IMR-90 (cell line): ENCODE data around the gene PIGA. TPM values are rescaled to one million over a fixed set of nuclear protein-coding genes. Genes with fewer than 3 reads are reported as not detected.

Experiments used
- ATAC-seq: fragments of 200-7000 bp; cut with Tn5 transposase; 2 replicates; pipeline ENCODE4 v1.9.1; 2020; ENCODE audit warnings: low read depth, mild to moderate bottlenecking, moderate library complexity
- BruUV-seq: library from RNA; stranded (reverse); fragments of 400-500 nt; replicated peaks from 2 replicates; lab custom pipeline; 2021; lab: Mats Ljungman, UMichigan
- CTCF ChIA-PET: fragments of 300-600 bp; formaldehyde crosslinking; extraction: SDS; loops from one replicate; lab custom pipeline; 2021; ENCODE audit warnings: antibody characterized with exemption; lab: Yijun Ruan, JAX
- POLR2A ChIA-PET: fragments of 300-600 bp; sonication (Branson Sonifier 250); formaldehyde crosslinking; loops from one replicate; lab custom pipeline; 2022; ENCODE audit warnings: antibody characterized with exemption; ENCODE audit not compliant: unreplicated experiment; lab: Charles Lee
- DNase-seq: peaks from one replicate; pipeline ENCODE4 v3.0.0; 2013
- H2AFZ ChIP-seq: replicated peaks from 2 replicates; pipeline ENCODE3; 2013; ENCODE audit warnings: low read length, mild to moderate bottlenecking; ENCODE audit not compliant: poor library complexity
- H2AK5ac ChIP-seq: 2 replicates; pipeline ENCODE4 v1.6.1; 2013; ENCODE audit warnings: low read depth, low read length, inconsistent platforms
- H2AK9ac ChIP-seq: replicated peaks from 2 replicates; pipeline ENCODE3; 2013; ENCODE audit warnings: mild to moderate bottlenecking, low read depth, low read length, moderate library complexity; ENCODE audit not compliant: poor library complexity
- H2BK120ac ChIP-seq: 2 replicates; pipeline ENCODE4 v1.6.1; 2013; ENCODE audit warnings: low read depth, low read length, inconsistent platforms
- H2BK15ac ChIP-seq: 3 replicates; pipeline ENCODE4 v1.6.1; 2013; ENCODE audit warnings: low read depth, low read length, inconsistent platforms
- H2BK20ac ChIP-seq: 2 replicates; pipeline ENCODE4 v1.6.1; 2013; ENCODE audit warnings: low read depth, mild to moderate bottlenecking, inconsistent platforms, low read length, moderate library complexity
- H2BK5ac ChIP-seq: 2 replicates; pipeline ENCODE4 v1.6.1; 2013; ENCODE audit warnings: mild to moderate bottlenecking, low read depth, low read length, inconsistent platforms; ENCODE audit not compliant: poor library complexity, severe bottlenecking
- H3K14ac ChIP-seq: replicated peaks from 2 replicates; pipeline ENCODE4 v1.6.1; 2013; ENCODE audit warnings: low read depth, low read length, inconsistent platforms
- H3K18ac ChIP-seq: 2 replicates; pipeline ENCODE4 v1.6.1; 2013; ENCODE audit warnings: low read depth, low read length, control low read depth
- H3K23ac ChIP-seq: 2 replicates; pipeline ENCODE4 v1.6.1; 2013; ENCODE audit warnings: low read depth, low read length, inconsistent platforms
- H3K27ac ChIP-seq: 2 replicates; pipeline ENCODE4 v1.5.1; 2013; ENCODE audit warnings: mild to moderate bottlenecking, control low read depth, low read length; ENCODE audit not compliant: insufficient read depth
- H3K27me3 ChIP-seq: 2 replicates; pipeline ENCODE4 v1.6.1; 2013; ENCODE audit warnings: low read length; ENCODE audit not compliant: control insufficient read depth, insufficient read depth
- H3K36me3 ChIP-seq: 2 replicates; pipeline ENCODE4 v1.6.1; 2013; ENCODE audit warnings: low read length, mixed read lengths; ENCODE audit not compliant: control insufficient read depth, insufficient read depth
- H3K4ac ChIP-seq: 2 replicates; pipeline ENCODE4 v1.6.1; 2013; ENCODE audit warnings: low read depth, low read length, inconsistent platforms
- H3K4me1 ChIP-seq: 2 replicates; pipeline ENCODE4 v1.6.1; 2013; ENCODE audit warnings: low read length, mixed read lengths; ENCODE audit not compliant: control insufficient read depth, insufficient read depth
- H3K4me2 ChIP-seq: 2 replicates; pipeline ENCODE4 v1.6.1; 2013; ENCODE audit warnings: low read depth, mild to moderate bottlenecking, control low read depth, low read length, moderate library complexity
- H3K4me3 ChIP-seq: 2 replicates; pipeline ENCODE4 v1.5.1; 2013; ENCODE audit warnings: low read depth, mild to moderate bottlenecking, control low read depth, low read length, moderate library complexity; ENCODE audit not compliant: insufficient read depth
- H3K56ac ChIP-seq: 2 replicates; pipeline ENCODE4 v1.6.1; 2013; ENCODE audit warnings: low read length, inconsistent platforms; ENCODE audit not compliant: insufficient read depth; ENCODE audit errors: extremely low read depth
- H3K79me1 ChIP-seq, 2 experiments: 2 replicates each; pipeline ENCODE4 v1.6.1; 2013; ENCODE audit warnings: low read length in 2 of 2, inconsistent platforms in 1 of 2, low read depth in 1 of 2
- H3K9ac ChIP-seq: 2 replicates; pipeline ENCODE4 v1.6.1; 2013; ENCODE audit warnings: low read depth, low read length, control low read depth
- H3K9me1 ChIP-seq: 2 replicates; pipeline ENCODE4 v1.6.1; 2013; ENCODE audit warnings: low read length, inconsistent platforms; ENCODE audit not compliant: insufficient read depth
- H3K9me3 ChIP-seq: 2 replicates; pipeline ENCODE4 v1.6.1; 2013; ENCODE audit warnings: low read length; ENCODE audit not compliant: control insufficient read depth, insufficient read depth
- H4K20me1 ChIP-seq: 2 replicates; pipeline ENCODE4 v1.6.1; 2013; ENCODE audit warnings: low read length, inconsistent platforms; ENCODE audit not compliant: insufficient read depth
- H4K5ac ChIP-seq: 2 replicates; pipeline ENCODE4 v1.6.1; 2013; ENCODE audit warnings: mild to moderate bottlenecking, low read depth, low read length, control low read depth
- H4K8ac ChIP-seq, 2 experiments: 2 replicates each; pipeline ENCODE4 v1.6.1; 2013; ENCODE audit warnings: low read depth in 2 of 2, low read length in 2 of 2, control low read depth in 1 of 2, inconsistent platforms in 1 of 2
- H4K91ac ChIP-seq: 2 replicates; pipeline ENCODE4 v1.6.1; 2013; ENCODE audit warnings: low read depth, low read length, inconsistent platforms; ENCODE audit not compliant: insufficient read depth
- BHLHE40 ChIP-seq: fragments of 150-350 bp; IDR thresholded peaks from 2 replicates; pipeline ENCODE4 v1.6.1; 2016; ENCODE audit warnings: mild to moderate bottlenecking, low read depth, low read length
- CEBPB ChIP-seq: IDR thresholded peaks from 2 replicates; pipeline ENCODE4 v1.6.1; 2012; ENCODE audit warnings: low read depth, low read length, improper control_type of control experiment
- CTCF ChIP-seq: conservative IDR thresholded peaks from 2 replicates; pipeline ENCODE4 v1.5.1; 2012; ENCODE audit warnings: mild to moderate bottlenecking, low read depth, low read length, improper control_type of control experiment
- RAD21 ChIP-seq: IDR thresholded peaks from 2 replicates; pipeline ENCODE4 v1.6.1; 2012; ENCODE audit warnings: low read length, improper control_type of control experiment
- RCOR1 ChIP-seq: IDR thresholded peaks from 2 replicates; pipeline ENCODE4 v1.6.1; 2012; ENCODE audit warnings: mild to moderate bottlenecking, low read length, improper control_type of control experiment; ENCODE audit not compliant: insufficient replicate concordance
- RFX5 ChIP-seq: IDR thresholded peaks from 2 replicates; pipeline ENCODE4 v1.8.0; 2012; ENCODE audit warnings: low read depth, mild to moderate bottlenecking, low read length, moderate library complexity
- WGBS, 2 experiments: methylation state at CpG; one replicate each; pipeline versions ENCODE4 v1.1.5 to v1.1.7; 2013; ENCODE audit warnings: missing lambda C conversion rate in 2 of 2; ENCODE audit not compliant: insufficient read length in 1 of 2; ENCODE audit errors: extremely low coverage in 2 of 2; 5-methylcytosine and 5-hydroxymethylcytosine counted together
- dilution Hi-C: fragments of 300-500 bp; cut with HindIII; formaldehyde crosslinking; loops from one replicate; pipeline ENCODE4 v1.14.3; 2018; ENCODE audit warnings: low sequenced_read_pairs; ENCODE audit not compliant: unreplicated experiment
- in situ Hi-C: fragments of 300-500 bp; cut with MboI; formaldehyde crosslinking; loops from 3 replicates; pipeline ENCODE4 v1.14.3; 2019; ENCODE audit warnings: low sequenced_read_pairs, inconsistent platforms, mixed read lengths
- intact Hi-C: fragments of 100-400 bp; cut with micrococcal nuclease; formaldehyde crosslinking; loops from 2 replicates; pipeline ENCODE4 v1.10.0; 2022
- polyA plus RNA-seq, 3 experiments: library from polyadenylated mRNA; depleted of rRNA; stranded (reverse); fragments of >200 nt; gene quantifications; 2 replicates each; pipeline ENCODE4 v1.2.3, GENCODE V29; 2012; ENCODE audit warnings: low replicate concordance in 1 of 3
- total RNA-seq: library from RNA; depleted of rRNA; stranded (reverse); fragments of >200 nt; gene quantifications from 2 replicates; pipeline ENCODE4 v1.2.3, GENCODE V29; 2012

The PIGA gene
- total and polyA plus RNA-seq, 2 of the 4 experiments (the other 2 are of a cell fraction): 3.4 to 9.1 TPM

DNA sequence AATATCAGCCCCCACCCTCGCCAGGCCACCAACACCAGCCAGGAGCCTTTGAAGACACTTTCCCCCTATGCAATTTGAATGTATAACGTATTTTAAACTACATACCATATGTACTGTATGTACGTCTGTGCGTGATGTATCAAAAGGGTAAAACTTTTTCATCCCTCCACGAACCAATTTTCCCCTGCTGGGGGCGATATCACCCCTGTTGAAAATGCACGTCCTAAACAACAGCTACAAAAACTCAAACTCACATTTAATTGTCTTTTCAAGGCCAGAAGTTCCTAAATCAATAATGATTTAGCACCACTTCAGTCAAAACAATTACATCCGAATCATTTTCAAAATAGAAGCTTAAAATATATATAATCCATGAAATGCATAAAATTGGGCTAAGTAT is 47.5 kb upstream of the PIGA start:
- Histone ChIP-seq H4K20me1 (no peaks in the 10 kb centered on the region), H3K9me3 (no peaks in the 10 kb centered on the region), H3K56ac (no peak overlapping the region), H3K18ac (no peak overlapping the region), H2BK20ac (no peak overlapping the region), H3K4ac (no peak overlapping the region), H3K9ac (no peak overlapping the region), H3K4me3 (no peak overlapping the region), H3K9me1 (no peaks in the 10 kb centered on the region), H3K4me2 (no peak overlapping the region), H3K79me1 (no peaks in the 10 kb centered on the region), H3K14ac (no peak overlapping the region), H2AK5ac (no peak overlapping the region), H2AFZ (no peak overlapping the region), H2BK5ac (no peak overlapping the region), H3K4me1 (peaks cover 1% of the 10 kb centered on the region; the same call in 1 of the 2 replicates), H2AK9ac (no peak overlapping the region), H4K8ac (no peak overlapping the region), H4K5ac (no peak overlapping the region), H3K27me3 (no peaks in the 10 kb centered on the region; the same call in 1 of the 2 replicates), H3K23ac (no peak overlapping the region), H2BK120ac (no peak overlapping the region), H4K91ac (no peak overlapping the region), H2BK15ac (no peak overlapping the region), H3K27ac (no peak overlapping the region), H3K36me3 (no peaks in the 10 kb centered on the region)
- no peak for DNase-seq
- peak; percentile 13; the same call in 1 of the 2 replicates for TF ChIP-seq CTCF
- TF ChIP-seq RCOR1: no peak
- no peak for TF ChIP-seq BHLHE40
- no peak for TF ChIP-seq CEBPB
- peak; percentile 16; the same call in 1 of the 2 replicates for TF ChIP-seq RAD21
- no peak for TF ChIP-seq RFX5
- intact Hi-C loops: no loop called here
- no peak for ATAC-seq
- no TSS peak for BruUV-seq
- ChIA-PET POLR2A (no interaction called here), CTCF (interaction anchor here (0.9 to 1.4 kb wide), 2 partner anchors 85 to 89 kb away, joined by 3 to 4 read pairs; no protein-coding TSS in a partner anchor)
- no CpG with 5 or more reads among the region's 8 CpGs for WGBS, 2 experiments
- dilution Hi-C loops: no loop called here
- in situ Hi-C loops: no loop called here
